H9 (cell line): Measurements from ENCODE around the gene DEPDC5. TPM values are rescaled to one million over a fixed set of nuclear protein-coding genes. Genes with fewer than 3 reads are reported as not detected.

ENCODE experiments used
- DNase-seq: peaks from one replicate; pipeline ENCODE4 v3.0.0-alpha.2; 2017
- H2AFZ ChIP-seq: one replicate; pipeline ENCODE4 v1.6.1; 2013; ENCODE audit warnings: mild to moderate bottlenecking, low read length, control low read depth, moderate library complexity
- H2AK5ac ChIP-seq: 2 replicates; pipeline ENCODE4 v1.6.1; 2013; ENCODE audit warnings: low read length, control low read depth, mixed read lengths; ENCODE audit not compliant: insufficient read length
- H2BK120ac ChIP-seq: one replicate; pipeline ENCODE4 v1.6.1; 2013; ENCODE audit warnings: low read depth, mild to moderate bottlenecking, low read length, control low read depth, inconsistent platforms; ENCODE audit not compliant: poor library complexity, severe bottlenecking
- H2BK12ac ChIP-seq: 2 replicates; pipeline ENCODE4 v1.6.1; 2013; ENCODE audit warnings: low read length, control low read depth, mixed read lengths, low read depth; ENCODE audit not compliant: insufficient read length
- H2BK15ac ChIP-seq: 2 replicates; pipeline ENCODE4 v1.6.1; 2013; ENCODE audit warnings: low read depth, low read length, control low read depth
- H2BK20ac ChIP-seq: one replicate; pipeline ENCODE4 v1.6.1; 2013; ENCODE audit warnings: low read depth, mild to moderate bottlenecking, low read length, control low read depth, inconsistent platforms; ENCODE audit not compliant: poor library complexity, severe bottlenecking
- H2BK5ac ChIP-seq: 2 replicates; pipeline ENCODE4 v1.6.1; 2013; ENCODE audit warnings: low read length, control low read depth, mixed read lengths; ENCODE audit not compliant: insufficient read length
- H3K14ac ChIP-seq: 2 replicates; pipeline ENCODE4 v1.6.1; 2013; ENCODE audit warnings: low read length, control low read depth; ENCODE audit not compliant: insufficient read depth
- H3K18ac ChIP-seq: 2 replicates; pipeline ENCODE4 v1.6.1; 2013; ENCODE audit warnings: low read depth, mild to moderate bottlenecking, mixed read lengths, low read length, control low read depth; ENCODE audit not compliant: insufficient read length
- H3K23ac ChIP-seq: 2 replicates; pipeline ENCODE4 v1.6.1; 2013; ENCODE audit warnings: low read length, control low read depth, mixed read lengths, low read depth; ENCODE audit not compliant: insufficient read length
- H3K23me2 ChIP-seq: 2 replicates; pipeline ENCODE4 v1.6.1; 2013; ENCODE audit warnings: low read depth, mild to moderate bottlenecking, mixed read lengths, low read length, control low read depth; ENCODE audit not compliant: insufficient read length, poor library complexity, severe bottlenecking
- H3K27ac ChIP-seq: 2 replicates; pipeline ENCODE4 v1.5.1; 2013; ENCODE audit warnings: low read length, control low read depth, mixed read lengths, low read depth; ENCODE audit not compliant: insufficient read length
- H3K27me3 ChIP-seq: 2 replicates; pipeline ENCODE4 v1.6.1; 2013; ENCODE audit warnings: low read length, control low read depth, inconsistent platforms; ENCODE audit not compliant: insufficient read depth
- H3K4ac ChIP-seq: 2 replicates; pipeline ENCODE4 v1.6.1; 2013; ENCODE audit warnings: low read depth, mild to moderate bottlenecking, control low read depth, inconsistent platforms, low read length, moderate library complexity
- H3K4me1 ChIP-seq: 2 replicates; pipeline ENCODE4 v1.6.1; 2013; ENCODE audit warnings: low read length, control low read depth, inconsistent platforms; ENCODE audit not compliant: insufficient read depth
- H3K4me2 ChIP-seq: 2 replicates; pipeline ENCODE4 v1.6.1; 2013; ENCODE audit warnings: low read length, control low read depth, mixed read lengths; ENCODE audit not compliant: insufficient read length, insufficient read depth
- H3K56ac ChIP-seq: 2 replicates; pipeline ENCODE4 v1.6.1; 2013; ENCODE audit warnings: low read depth, mild to moderate bottlenecking, mixed read lengths, low read length, control low read depth; ENCODE audit not compliant: insufficient read length
- H3K79me1 ChIP-seq: 2 replicates; pipeline ENCODE4 v1.6.1; 2013; ENCODE audit warnings: low read depth, mild to moderate bottlenecking, moderate library complexity, low read length, control low read depth, inconsistent platforms; ENCODE audit not compliant: insufficient read depth, poor library complexity, severe bottlenecking
- H3K79me2 ChIP-seq: 2 replicates; pipeline ENCODE4 v1.6.1; 2013; ENCODE audit warnings: low read length, control low read depth, inconsistent platforms; ENCODE audit not compliant: insufficient read depth
- H3K9ac ChIP-seq: 2 replicates; pipeline ENCODE4 v1.6.1; 2013; ENCODE audit warnings: low read length, control low read depth, mixed read lengths; ENCODE audit not compliant: insufficient read length; ENCODE audit errors: extremely low read depth
- H3K9me3 ChIP-seq: one replicate; pipeline ENCODE4 v1.6.1; 2013; ENCODE audit warnings: low read depth, low read length, inconsistent platforms; ENCODE audit not compliant: control insufficient read depth
- H3T11ph ChIP-seq: one replicate; pipeline ENCODE4 v1.6.1; 2013; ENCODE audit warnings: mild to moderate bottlenecking, low read length, control low read depth, inconsistent platforms
- H4K20me1 ChIP-seq: one replicate; pipeline ENCODE4 v1.6.1; 2013; ENCODE audit not compliant: control insufficient read depth, insufficient read length, insufficient read depth
- H4K5ac ChIP-seq: 2 replicates; pipeline ENCODE4 v1.6.1; 2013; ENCODE audit warnings: low read depth, mild to moderate bottlenecking, mixed read lengths, low read length, control low read depth; ENCODE audit not compliant: insufficient read length
- H4K8ac ChIP-seq: replicated peaks from 2 replicates; pipeline ENCODE4 v1.6.1; 2013; ENCODE audit warnings: low read length, control low read depth, mixed read lengths, low read depth; ENCODE audit not compliant: insufficient read length
- H4K91ac ChIP-seq: 2 replicates; pipeline ENCODE4 v1.6.1; 2013; ENCODE audit warnings: low read depth, mild to moderate bottlenecking, moderate library complexity, mixed read lengths, low read length, control low read depth; ENCODE audit not compliant: insufficient read length
- H3K27ac Mint-ChIP-seq, 3 experiments: 2 replicates in 2 of 3; 3 replicates in 1 of 3; pipeline ENCODE4 v1.8.0; 2020 to 2021; ENCODE audit warnings: mixed read lengths in 3 of 3, mild to moderate bottlenecking in 1 of 3, moderate library complexity in 1 of 3
- H3K27me3 Mint-ChIP-seq: 2 replicates; pipeline ENCODE4 v1.8.0; 2021; ENCODE audit warnings: low read depth, mild to moderate bottlenecking, moderate library complexity, mixed read lengths
- H3K36me3 Mint-ChIP-seq, 3 experiments: 2 replicates in 2 of 3; 3 replicates in 1 of 3; pipeline ENCODE4 v1.8.0; 2020 to 2021; ENCODE audit warnings: low read depth in 3 of 3, mixed read lengths in 3 of 3; ENCODE audit not compliant: insufficient read depth in 1 of 3
- H3K4me1 Mint-ChIP-seq, 2 experiments: 2 replicates each; pipeline ENCODE4 v1.8.0; 2020; ENCODE audit warnings: mixed read lengths in 2 of 2
- H3K4me3 Mint-ChIP-seq, 2 experiments: 2 replicates in 1 of 2; 3 replicates in 1 of 2; pipeline ENCODE4 v1.8.0; 2020 to 2021; ENCODE audit warnings: mild to moderate bottlenecking in 2 of 2, mixed read lengths in 2 of 2, moderate library complexity in 1 of 2
- H3K9me3 Mint-ChIP-seq, 2 experiments: 2 replicates in 1 of 2; 3 replicates in 1 of 2; pipeline ENCODE4 v1.8.0; 2020; ENCODE audit warnings: mild to moderate bottlenecking in 2 of 2, mixed read lengths in 2 of 2, moderate library complexity in 1 of 2
- WGBS: extraction: QIAGEN DNeasy Blood & Tissue Kit; methylation state at CpG from one replicate; pipeline ENCODE4 v1.1.7; 2013; ENCODE audit warnings: missing lambda C conversion rate, low lambda C conversion rate, mixed read lengths; ENCODE audit not compliant: insufficient read length; ENCODE audit errors: extremely low coverage; 5-methylcytosine and 5-hydroxymethylcytosine counted together
- total RNA-seq: library from RNA; stranded (reverse); gene quantifications from 2 replicates; pipeline ENCODE4 v1.2.1, GENCODE V29; 2021
- TF ChIP-seq, protein P1 (sequence below): fragments of 200-600 bp; sonication (generic); conservative IDR thresholded peaks from 3 replicates; pipeline ENCODE4 v1.8.0; 2021; ENCODE audit warnings: antibody characterized with exemption, mild to moderate bottlenecking

Gene DEPDC5
- total RNA-seq, 1 experiment from 2014 or later: 29.2 TPM

DNA sequence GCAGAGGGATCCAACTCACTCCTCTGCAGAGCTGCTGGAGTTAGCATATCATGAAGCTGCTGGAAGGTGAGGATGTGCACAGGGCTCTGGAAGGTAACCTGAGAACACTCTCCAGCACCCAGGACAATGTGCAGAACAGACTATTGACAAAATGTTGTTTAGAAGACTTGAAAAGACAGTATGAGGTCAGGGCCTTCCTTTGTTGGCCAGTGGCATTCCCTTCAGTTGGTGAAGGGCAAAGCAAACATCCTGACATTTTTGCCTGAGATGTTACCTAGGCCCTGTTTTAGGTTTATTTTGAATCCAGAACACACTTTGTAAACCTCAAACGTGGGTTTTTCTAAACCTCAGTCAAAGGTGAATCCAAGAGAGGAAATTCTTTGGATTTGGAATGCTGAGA is 67.8 kb downstream of the DEPDC5 start:
- H2BK20ac ChIP-seq: no peak overlapping the region
- H3K4me3 Mint-ChIP-seq: no peak overlapping the region
- no peaks in the 10 kb centered on the region for H3K4me1 ChIP-seq
- H3K23ac ChIP-seq: no peak overlapping the region
- H2BK5ac ChIP-seq: no peak overlapping the region
- DNase-seq: no peak
- no peaks in the 10 kb centered on the region for H3K27me3 Mint-ChIP-seq
- no peak overlapping the region for H4K91ac ChIP-seq
- H4K20me1 ChIP-seq: no peaks in the 10 kb centered on the region
- H2BK15ac ChIP-seq: no peak overlapping the region
- TF ChIP-seq, protein P1, sequence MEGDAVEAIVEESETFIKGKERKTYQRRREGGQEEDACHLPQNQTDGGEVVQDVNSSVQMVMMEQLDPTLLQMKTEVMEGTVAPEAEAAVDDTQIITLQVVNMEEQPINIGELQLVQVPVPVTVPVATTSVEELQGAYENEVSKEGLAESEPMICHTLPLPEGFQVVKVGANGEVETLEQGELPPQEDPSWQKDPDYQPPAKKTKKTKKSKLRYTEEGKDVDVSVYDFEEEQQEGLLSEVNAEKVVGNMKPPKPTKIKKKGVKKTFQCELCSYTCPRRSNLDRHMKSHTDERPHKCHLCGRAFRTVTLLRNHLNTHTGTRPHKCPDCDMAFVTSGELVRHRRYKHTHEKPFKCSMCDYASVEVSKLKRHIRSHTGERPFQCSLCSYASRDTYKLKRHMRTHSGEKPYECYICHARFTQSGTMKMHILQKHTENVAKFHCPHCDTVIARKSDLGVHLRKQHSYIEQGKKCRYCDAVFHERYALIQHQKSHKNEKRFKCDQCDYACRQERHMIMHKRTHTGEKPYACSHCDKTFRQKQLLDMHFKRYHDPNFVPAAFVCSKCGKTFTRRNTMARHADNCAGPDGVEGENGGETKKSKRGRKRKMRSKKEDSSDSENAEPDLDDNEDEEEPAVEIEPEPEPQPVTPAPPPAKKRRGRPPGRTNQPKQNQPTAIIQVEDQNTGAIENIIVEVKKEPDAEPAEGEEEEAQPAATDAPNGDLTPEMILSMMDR: no peak
- no peak overlapping the region for H3K14ac ChIP-seq
- no peak overlapping the region for H3K18ac ChIP-seq
- no peaks in the 10 kb centered on the region for H3K27me3 ChIP-seq
- no peaks in the 10 kb centered on the region for H3K9me3 Mint-ChIP-seq
- H2BK120ac ChIP-seq: no peak overlapping the region
- H3K56ac ChIP-seq: no peak overlapping the region
- no peak overlapping the region for H3K27ac Mint-ChIP-seq
- H3T11ph ChIP-seq: no peak overlapping the region
- no peak overlapping the region for H3K9ac ChIP-seq
- no peak overlapping the region for H4K8ac ChIP-seq
- no peak overlapping the region for H3K4ac ChIP-seq
- no peaks in the 10 kb centered on the region for H3K23me2 ChIP-seq
- no peak overlapping the region for H2AFZ ChIP-seq
- H2AK5ac ChIP-seq: no peak overlapping the region
- no peak overlapping the region for H3K27ac ChIP-seq
- no peak overlapping the region for H3K4me2 ChIP-seq
- H3K4me1 Mint-ChIP-seq: no peaks in the 10 kb centered on the region
- no peaks in the 10 kb centered on the region for H3K79me2 ChIP-seq
- no peak overlapping the region for H4K5ac ChIP-seq
- no peaks in the 10 kb centered on the region for H3K9me3 ChIP-seq
- no peak overlapping the region for H2BK12ac ChIP-seq
- H3K36me3 Mint-ChIP-seq: peaks cover 26 to 74% (median 47%) of the 10 kb centered on the region in 3 experiments; a peak in 6 of 7 replicates
- no peaks in the 10 kb centered on the region for H3K79me1 ChIP-seq
- WGBS: no CpG with 5 or more reads among the region's 1 CpG
